Stimulated activated CD8-positive, alpha-beta memory T cell treated with anti-CD3 and anti-CD28 coated beads, Interleukin-4, amount 100 ng/mL, for 4 hours (primary cell): ENCODE measurements around the gene ALDH3B1.

Experiments
- DNase-seq, 2 donors: peaks; one replicate each; pipeline ENCODE4 v3.0.0-alpha.2; 2020; ENCODE audit warnings: low read depth in 2 of 2, low spot score in 1 of 2

ALDH3B1 gene

GRCh38 chr11:68044145-68044813 is 34.2 kb downstream of the ALDH3B1 start:
- DNase-seq: no peak

DNA sequence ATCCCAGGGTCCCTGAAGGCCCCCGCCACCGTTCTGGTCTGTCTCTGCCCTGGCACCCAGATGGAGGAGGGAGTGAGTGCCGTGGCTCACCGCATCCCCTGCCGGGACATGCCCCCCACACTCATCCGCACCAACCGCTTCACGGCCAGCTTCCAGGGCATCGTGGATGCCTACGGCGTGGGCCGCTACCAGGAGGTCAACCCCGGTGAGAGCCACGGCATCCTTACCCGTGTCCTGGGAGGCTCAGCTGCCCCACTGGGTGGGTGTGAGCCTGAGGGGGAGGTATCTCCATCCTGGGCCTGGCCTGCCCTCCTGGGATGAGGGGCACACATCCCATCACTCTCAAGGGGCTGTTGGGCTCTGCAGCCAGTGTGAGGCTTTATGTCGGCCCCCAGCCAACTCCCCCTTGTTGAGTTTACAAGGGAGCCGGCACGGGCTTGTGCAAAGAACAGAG is 34.8 kb downstream of the ALDH3B1 start:
- DNase-seq: no peak

DNA sequence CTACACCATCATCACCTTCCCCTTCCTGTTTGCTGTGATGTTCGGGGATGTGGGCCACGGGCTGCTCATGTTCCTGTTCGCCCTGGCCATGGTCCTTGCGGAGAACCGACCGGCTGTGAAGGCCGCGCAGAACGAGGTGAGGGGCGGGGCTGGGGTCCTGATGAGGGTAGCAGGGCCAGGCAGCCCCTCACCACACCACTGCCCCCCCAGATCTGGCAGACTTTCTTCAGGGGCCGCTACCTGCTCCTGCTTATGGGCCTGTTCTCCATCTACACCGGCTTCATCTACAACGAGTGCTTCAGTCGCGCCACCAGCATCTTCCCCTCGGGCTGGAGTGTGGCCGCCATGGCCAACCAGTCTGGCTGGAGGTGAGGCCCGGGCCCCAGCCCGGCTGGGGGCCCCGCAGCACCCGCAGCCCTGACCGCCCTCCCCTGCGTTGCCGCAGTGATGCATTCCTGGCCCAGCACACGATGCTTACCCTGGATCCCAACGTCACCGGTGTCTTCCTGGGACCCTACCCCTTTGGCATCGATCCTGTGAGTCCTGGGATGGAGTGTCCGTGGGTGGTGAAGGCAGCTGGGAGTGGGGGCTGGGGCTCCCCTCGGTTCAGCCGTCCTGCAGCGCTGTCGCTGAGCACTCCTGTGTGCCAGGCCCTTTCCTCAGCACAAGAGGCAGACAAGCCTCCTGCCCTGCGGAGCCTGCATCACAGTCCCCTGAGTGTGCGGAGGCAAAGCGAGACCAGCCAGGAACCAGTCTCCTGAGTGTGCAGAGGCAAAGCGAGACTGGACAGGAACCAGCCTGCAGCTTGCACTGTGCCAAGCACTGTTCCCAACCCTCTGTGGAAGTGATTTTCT is 37.5 kb downstream of the ALDH3B1 start:
- no peak for DNase-seq

DNA sequence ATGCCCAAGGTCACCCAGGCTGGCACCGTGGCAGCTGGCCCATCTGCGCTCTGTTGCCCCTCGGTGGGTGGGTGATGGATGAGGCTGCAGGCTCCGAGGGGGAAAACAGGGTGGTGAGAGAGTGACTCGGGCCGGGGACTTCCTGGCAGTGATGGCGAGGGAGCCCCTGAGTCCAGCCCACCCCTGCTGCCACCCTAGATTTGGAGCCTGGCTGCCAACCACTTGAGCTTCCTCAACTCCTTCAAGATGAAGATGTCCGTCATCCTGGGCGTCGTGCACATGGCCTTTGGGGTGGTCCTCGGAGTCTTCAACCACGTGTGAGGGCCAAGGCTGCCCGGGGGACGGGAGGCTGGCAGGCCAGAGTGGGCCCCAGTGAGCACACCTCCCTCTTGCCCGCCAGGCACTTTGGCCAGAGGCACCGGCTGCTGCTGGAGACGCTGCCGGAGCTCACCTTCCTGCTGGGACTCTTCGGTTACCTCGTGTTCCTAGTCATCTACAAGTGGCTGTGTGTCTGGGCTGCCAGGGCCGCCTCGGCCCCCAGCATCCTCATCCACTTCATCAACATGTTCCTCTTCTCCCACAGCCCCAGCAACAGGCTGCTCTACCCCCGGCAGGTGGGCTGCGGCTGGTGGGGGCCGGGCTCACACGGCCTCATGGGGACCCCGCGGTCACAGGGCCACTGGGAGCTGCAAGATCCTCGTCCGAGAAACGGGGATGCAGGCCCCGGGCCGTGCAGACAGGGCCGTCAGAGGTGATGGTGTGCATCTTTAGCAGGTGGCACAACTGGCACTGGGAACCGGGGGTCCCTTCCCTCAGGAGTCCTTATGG is 38.8 kb downstream of the ALDH3B1 start:
- DNase-seq: no peak

DNA sequence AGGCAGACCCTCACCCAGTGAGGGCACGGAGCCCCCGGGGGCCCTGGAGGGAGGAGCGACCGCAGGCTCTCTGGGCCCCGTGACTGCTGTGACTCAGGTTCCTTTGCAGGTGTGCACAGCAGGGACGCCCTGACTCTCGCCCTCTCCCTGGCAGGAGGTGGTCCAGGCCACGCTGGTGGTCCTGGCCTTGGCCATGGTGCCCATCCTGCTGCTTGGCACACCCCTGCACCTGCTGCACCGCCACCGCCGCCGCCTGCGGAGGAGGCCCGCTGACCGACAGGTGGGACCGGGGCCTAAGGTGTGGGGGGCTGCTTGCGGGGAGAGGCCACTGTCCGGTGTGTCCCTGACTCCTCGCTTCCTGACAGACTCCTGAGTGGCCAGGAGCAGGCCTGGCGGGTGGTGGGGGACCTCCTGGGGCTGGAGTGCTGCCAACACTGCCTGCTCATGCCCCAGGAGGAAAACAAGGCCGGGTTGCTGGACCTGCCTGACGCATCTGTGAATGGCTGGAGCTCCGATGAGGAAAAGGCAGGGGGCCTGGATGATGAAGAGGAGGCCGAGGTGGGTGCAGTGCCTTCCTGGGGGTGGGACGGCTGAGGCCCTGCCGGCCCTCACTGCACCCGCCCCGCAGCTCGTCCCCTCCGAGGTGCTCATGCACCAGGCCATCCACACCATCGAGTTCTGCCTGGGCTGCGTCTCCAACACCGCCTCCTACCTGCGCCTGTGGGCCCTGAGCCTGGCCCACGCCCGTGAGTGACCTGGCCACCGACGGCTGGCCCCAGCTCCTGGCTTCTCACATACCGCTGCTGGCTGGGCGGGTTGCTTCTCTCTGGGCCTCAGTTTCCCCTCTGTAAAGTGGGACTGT is 39.6 kb downstream of the ALDH3B1 start:
- DNase-seq: no peak

- no peak for DNase-seq
These were observed 40.3 kb downstream of the ALDH3B1 start for GRCh38 chr11:68050371-68050841.

GRCh38 chr11:68051191-68052136 is 41.3 kb downstream of the ALDH3B1 start:
- DNase-seq: no peak

GRCh38 chr11:68052137-68052873 is 42.2 kb downstream of the ALDH3B1 start:
- no peak for DNase-seq

GRCh38 chr11:68053117-68053516 is 43.0 kb downstream of the ALDH3B1 start:
- DNase-seq: no peak

DNA sequence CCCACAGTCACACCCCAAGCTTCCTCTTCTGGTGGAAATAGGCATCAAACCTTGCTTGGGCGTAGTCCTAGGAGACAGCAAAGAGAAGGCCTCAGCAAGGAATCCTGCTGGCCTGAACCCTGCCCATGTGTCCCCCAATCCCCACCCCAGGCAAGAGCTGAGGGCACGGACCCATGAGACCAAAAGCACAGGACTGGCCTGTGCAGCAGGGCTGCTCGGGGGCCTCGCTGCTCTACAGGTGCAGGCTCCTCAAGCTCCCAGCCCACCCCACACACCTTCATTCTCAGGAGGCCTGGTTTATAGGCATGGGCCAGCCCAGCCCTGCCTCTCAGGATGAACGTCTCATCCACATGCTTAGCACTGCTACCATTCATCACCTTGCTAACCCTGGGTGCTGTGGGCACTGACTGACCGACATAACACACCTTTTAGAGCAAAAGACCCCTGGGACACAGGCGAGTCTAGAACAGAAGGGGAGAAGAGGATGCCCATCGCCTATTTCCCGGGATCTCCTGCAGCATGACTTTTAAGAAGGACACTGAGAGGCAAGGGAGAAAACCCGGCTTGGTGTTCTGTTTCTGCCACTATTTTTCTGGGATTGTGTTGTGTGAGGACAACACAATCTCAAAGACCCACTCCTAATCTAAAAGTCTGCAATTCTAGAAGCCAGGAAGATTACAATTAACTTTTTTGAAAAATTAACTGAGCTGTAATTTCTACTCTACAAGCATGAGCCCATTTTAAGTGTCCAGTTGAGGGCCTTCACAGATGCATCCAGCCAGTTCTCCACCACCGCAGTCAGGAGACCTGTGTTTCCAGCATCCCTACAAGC is 44.1 kb downstream of the ALDH3B1 start:
- DNase-seq: no peak

DNA sequence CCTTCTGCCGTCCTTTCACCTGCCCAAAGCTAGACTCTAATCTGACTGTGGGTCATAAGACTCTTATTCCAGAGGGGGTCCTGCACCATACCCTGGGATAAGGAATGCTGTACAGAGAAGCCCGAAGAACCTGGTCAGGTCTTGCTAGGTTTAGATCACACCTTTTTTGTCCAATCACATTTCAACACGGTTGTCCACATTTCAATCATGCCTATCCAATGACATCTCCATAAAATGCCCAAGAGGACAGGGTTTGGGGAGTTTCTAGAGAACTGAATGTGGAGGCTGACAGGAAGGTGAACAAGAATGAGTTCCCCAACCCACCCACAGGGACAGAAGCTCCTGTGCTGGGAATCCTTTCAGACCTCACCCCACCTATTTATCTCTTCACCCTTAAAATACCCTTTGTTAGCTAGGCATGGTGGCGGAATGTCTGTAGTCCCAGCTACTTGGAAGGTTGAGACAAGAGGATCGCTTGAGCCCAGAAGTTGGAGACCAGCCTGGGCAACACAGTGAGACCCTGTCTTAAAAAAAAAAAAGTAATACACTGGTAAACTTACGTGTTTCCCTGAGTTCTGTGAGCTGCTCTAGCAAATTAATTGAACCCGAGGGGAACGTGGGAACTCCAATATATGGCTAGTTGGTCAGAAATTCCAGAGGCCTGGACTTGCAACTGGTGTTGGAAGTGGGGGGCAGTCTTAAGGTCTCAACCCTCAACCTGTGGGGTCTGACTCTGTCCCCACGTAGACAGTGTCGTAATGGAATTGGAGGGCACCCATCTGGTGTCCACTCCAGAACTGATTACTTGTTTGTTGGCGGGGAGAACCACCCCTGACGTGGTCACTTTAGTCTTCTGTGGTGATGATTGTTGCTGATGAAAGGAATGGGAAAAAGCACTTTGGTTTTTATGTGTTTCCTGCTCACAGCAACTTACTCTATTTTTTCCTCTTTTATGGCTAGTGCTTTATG is 46.5 kb downstream of the ALDH3B1 start:
- DNase-seq: no peak

- no peak for DNase-seq
These were observed 47.7 kb downstream of the ALDH3B1 start for GRCh38 chr11:68057807-68058206.

- DNase-seq: no peak
These were observed 51.4 kb downstream of the ALDH3B1 start for GRCh38 chr11:68061508-68061907.

DNA sequence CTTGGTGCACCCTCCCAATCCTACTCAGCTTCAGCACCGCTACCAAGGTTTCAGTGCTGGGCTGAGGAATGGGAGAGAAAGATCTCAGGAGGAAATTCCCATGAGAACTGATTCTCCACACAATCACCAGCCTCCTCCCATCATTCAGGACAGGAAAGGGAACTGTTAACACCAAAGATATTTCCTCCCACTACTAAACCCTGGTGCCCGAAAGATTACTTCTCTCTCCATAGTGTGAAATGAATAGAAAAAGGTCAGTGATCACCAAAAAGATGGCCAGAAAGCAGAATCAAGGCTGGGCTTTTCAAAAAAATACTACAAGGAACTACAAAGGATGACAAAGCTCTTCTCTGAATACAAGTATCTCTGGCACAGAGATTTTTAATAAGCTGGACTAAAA is 54.8 kb downstream of the ALDH3B1 start:
- DNase-seq: no peak

GRCh38 chr11:68065841-68066240 is 55.7 kb downstream of the ALDH3B1 start:
- DNase-seq: no peak

DNA sequence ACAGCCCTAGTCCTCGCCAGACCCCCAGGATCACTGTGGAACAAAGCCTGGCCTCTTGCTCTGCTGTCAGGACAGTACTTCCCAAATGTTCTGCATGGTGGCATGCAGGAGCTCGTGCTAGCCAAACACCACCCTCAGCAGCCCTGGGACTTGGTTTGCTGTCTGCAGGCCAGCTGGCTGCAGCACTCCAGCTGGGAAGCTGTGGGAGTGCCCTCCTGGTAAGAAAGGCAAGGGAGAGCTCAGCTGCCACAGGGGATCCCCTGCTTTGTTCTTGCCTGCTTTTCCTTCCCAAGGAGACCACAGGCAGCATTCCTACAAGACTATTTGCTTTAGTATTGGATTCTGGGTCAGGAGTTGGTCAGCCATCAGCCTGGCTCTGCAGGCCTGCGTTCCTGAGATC is 56.6 kb downstream of the ALDH3B1 start:
- DNase-seq: no peak

- DNase-seq: no peak
These were observed 57.9 kb downstream of the ALDH3B1 start for GRCh38 chr11:68067991-68068390.
